Heart left ventricle (tissue), 16 donors: ENCODE measurements around the gene DRAM1. TPM values are rescaled to one million over a fixed set of nuclear protein-coding genes. Genes with fewer than 3 reads are reported as not detected.
A peak's percentile ranks its signal among the peaks of the same experiment; 100 is the strongest.

Experiments
- ATAC-seq, 4 donors: fragments of 200-7000 bp; cut with Tn5 transposase; one replicate each; pipeline ENCODE4 v1.9.1; 2020 to 2022; ENCODE audit warnings: moderate library complexity in 4 of 4, mild to moderate bottlenecking in 3 of 4, moderate number of reproducible peaks in 1 of 4
- DNase-seq, 5 donors: peaks; one replicate each; pipeline ENCODE4 v3.0.0-alpha.2; 2020
- H3K27ac ChIP-seq, 12 donors: fragments of 200-600 bp; sonication (generic) in 4 of 12; one replicate each; pipeline versions ENCODE4 v1.5.0 to v1.8.0; 2016 to 2022; ENCODE audit warnings: mild to moderate bottlenecking in 2 of 12
- H3K27me3 ChIP-seq, 9 donors: fragments of 200-600 bp; sonication (generic) in 2 of 9; one replicate each; pipeline versions ENCODE4 v1.5.1 to v1.8.0; 2016 to 2022; ENCODE audit warnings: mild to moderate bottlenecking in 3 of 9
- H3K36me3 ChIP-seq, 9 donors: fragments of 200-600 bp; sonication (generic) in 2 of 9; one replicate each; pipeline versions ENCODE4 v1.5.0 to v1.8.0; 2018 to 2022; ENCODE audit warnings: mild to moderate bottlenecking in 2 of 9
- H3K4me1 ChIP-seq, 12 donors: fragments of 200-600 bp; sonication (generic) in 4 of 12; one replicate each; pipeline versions ENCODE4 v1.5.0 to v1.8.0; 2016 to 2022; ENCODE audit warnings: mild to moderate bottlenecking in 3 of 12
- H3K4me3 ChIP-seq, 12 donors: fragments of 200-600 bp; sonication (generic) in 4 of 12; one replicate each; pipeline versions ENCODE4 v1.5.0 to v1.8.0; 2017 to 2022; ENCODE audit warnings: mild to moderate bottlenecking in 9 of 12, moderate library complexity in 4 of 12
- H3K9me3 ChIP-seq, 12 donors: fragments of 200-600 bp; sonication (generic) in 4 of 12; one replicate each; pipeline versions ENCODE4 v1.5.0 to v1.8.0; 2016 to 2022; ENCODE audit warnings: mild to moderate bottlenecking in 1 of 12
- POLR2A ChIP-seq, 2 donors: fragments of 450-650 bp; IDR thresholded peaks; one replicate each; pipeline ENCODE4 v1.6.1; 2017; ENCODE audit warnings: antibody characterized with exemption in 2 of 2, mild to moderate bottlenecking in 2 of 2, moderate library complexity in 2 of 2
- WGBS, 4 donors: extraction: QIAGEN DNeasy Blood & Tissue Kit in 2 of 4; methylation state at CpG; one replicate each; pipeline versions ENCODE4 v1.1.5 to v1.1.7; 2013 to 2018; 5-methylcytosine and 5-hydroxymethylcytosine counted together
- intact Hi-C, 10 donors: fragments of 100-400 bp; cut with DNase I; formaldehyde crosslinking; loops; one replicate each; pipeline versions ENCODE4 v1.11.1 to v1.14.2; 2022
- polyA plus RNA-seq, 2 donors: library from polyadenylated mRNA; stranded (reverse); fragments of 200-250 nt; gene quantifications; one replicate each; pipeline ENCODE4 v1.2.3, GENCODE V29; 2013
- total RNA-seq, 9 donors: library from RNA; depleted of rRNA in 2 of 9; stranded (reverse); fragments of >200 nt in 2 of 9; fragmentation: NEBNext Ultra II Directional in 3 of 9; extraction: Animal tissue kit (Norgen Biotek cat#: 25700) in 3 of 9; gene quantifications; one replicate each; pipeline versions ENCODE4 v1.1.0 to v1.2.4, GENCODE V29; 2016 to 2023
- TF ChIP-seq, protein P1 (sequence below), 12 donors: fragments of 200-600 bp; sonication (generic) in 4 of 12; IDR thresholded peaks; one replicate each; pipeline versions ENCODE4 v1.5.0 to v1.8.0; 2018 to 2022; ENCODE audit warnings: antibody characterized with exemption in 12 of 12, mild to moderate bottlenecking in 5 of 12
- donor health status: ischemic (EF 13 %, LVEDD 7.1; RV severe dilation, severe dysfunction).
- donor health status: healthy with polysubstance abuse.
- donor health status: DM: no; HTN: yes; CAD: no.
- donor health status: DM: no; HTN: no; CAD: no.
- donor health status: ischemic (EF 25% LVEDD 6.9; RV normal size, moderate dysfunction).
- donor health status: ischemic (EF 25% LVEDD 5.7; RV mildly dilated, moderate dysfunction).
- donor health status: healthy.
- donor health status: DM: yes; HTN: yes; CAD: no.
- donor health status: ischemic (EF 35%, LVEDD 5.7; RV mildly dilated, moderate dysfunction).
- donor health status: nonischemic (EF 11% LVEDD 7.7; RV severe dilation, severe dysfunction).
- donor health status: DM: yes; HTN: yes; CAD: no.
- donor health status: PGD.
- donor health status: ischemic (EF 29% LVEDD 5.4; RV normal size, mild dysfunction).
- donor health status: nonischemic (EF 23%, LVEDD 6.1; RV moderate dilation, normal function).

The DRAM1 gene
- total and polyA plus RNA-seq, 11 donors = 2.9 to 40.7 (median 4.3) TPM

DNA sequence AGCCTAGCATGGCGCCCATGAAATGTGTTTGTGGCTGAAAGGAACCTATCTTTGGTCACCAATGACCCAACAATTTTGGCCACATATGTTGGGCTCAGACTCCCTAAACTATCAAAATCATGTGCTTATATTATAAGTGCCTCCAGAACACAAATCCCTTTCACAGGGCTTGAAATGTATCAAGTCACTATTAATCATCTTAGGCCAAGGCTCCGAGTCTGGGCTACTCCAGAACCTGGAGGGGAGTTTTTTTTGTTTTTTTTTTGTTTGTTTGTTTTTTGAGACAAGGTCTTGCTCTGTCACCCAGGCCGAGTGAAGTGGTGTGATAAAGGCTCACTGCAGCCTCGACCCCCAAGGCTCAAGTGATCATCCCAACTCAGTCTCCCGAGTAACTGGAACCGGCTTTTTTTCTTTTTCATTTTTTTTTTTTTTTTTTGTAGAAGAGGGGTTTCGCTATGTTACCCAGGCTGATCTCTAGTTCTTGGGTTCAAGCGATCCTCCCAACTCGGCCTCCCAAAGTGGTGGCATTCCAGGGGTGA is 989 bp upstream of the DRAM1 start:
- Histone ChIP-seq H3K27me3 (no peaks in the 10 kb centered on the region), H3K4me1 (peaks cover 0 to 62% (median 11%) of the 10 kb centered on the region in 12 donors), H3K27ac (peak overlapping the region; percentile 82 to 99 (median 96)), H3K36me3 (no peaks in the 10 kb centered on the region), H3K9me3 (no peaks in the 10 kb centered on the region), H3K4me3 (peak overlapping the region in 10 of 12 donors; percentile 70 to 95 (median 88))
- no peak for DNase-seq
- intact Hi-C loops = loop anchor here in 3 of 10 donors (2.0 to 5.0 kb wide), 3 partner anchors 44 to 186 kb away; partner anchors contain the start of genes GNPTAB (in 2 of the 3) and WASHC3 (in 1 of the 3)
- TF ChIP-seq POLR2A (IDR thresholded peaks at IDR 0.05) = no peak
- TF ChIP-seq, protein P1, sequence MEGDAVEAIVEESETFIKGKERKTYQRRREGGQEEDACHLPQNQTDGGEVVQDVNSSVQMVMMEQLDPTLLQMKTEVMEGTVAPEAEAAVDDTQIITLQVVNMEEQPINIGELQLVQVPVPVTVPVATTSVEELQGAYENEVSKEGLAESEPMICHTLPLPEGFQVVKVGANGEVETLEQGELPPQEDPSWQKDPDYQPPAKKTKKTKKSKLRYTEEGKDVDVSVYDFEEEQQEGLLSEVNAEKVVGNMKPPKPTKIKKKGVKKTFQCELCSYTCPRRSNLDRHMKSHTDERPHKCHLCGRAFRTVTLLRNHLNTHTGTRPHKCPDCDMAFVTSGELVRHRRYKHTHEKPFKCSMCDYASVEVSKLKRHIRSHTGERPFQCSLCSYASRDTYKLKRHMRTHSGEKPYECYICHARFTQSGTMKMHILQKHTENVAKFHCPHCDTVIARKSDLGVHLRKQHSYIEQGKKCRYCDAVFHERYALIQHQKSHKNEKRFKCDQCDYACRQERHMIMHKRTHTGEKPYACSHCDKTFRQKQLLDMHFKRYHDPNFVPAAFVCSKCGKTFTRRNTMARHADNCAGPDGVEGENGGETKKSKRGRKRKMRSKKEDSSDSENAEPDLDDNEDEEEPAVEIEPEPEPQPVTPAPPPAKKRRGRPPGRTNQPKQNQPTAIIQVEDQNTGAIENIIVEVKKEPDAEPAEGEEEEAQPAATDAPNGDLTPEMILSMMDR (IDR thresholded peaks at IDR 0.05) = no peak
- WGBS, 4 donors = 46 to 58% (median 53%) methylated on average over 9 of the region's 9 CpGs
- ATAC-seq = no peak

- TF ChIP-seq POLR2A (IDR thresholded peaks at IDR 0.05) = no peak
- Histone ChIP-seq H3K27ac (peak overlapping the region; percentile 82 to 99 (median 96)), H3K4me3 (peak overlapping the region; percentile 60 to 95 (median 86)), H3K27me3 (no peaks in the 10 kb centered on the region), H3K4me1 (peaks cover 0 to 66% (median 11%) of the 10 kb centered on the region in 12 donors), H3K9me3 (no peaks in the 10 kb centered on the region), H3K36me3 (peaks cover 0 to 4% (median 0%) of the 10 kb centered on the region in 9 donors)
- intact Hi-C loops = loop anchor here in 3 of 10 donors (2.0 to 5.0 kb wide), 3 partner anchors 46 to 184 kb away; partner anchors contain the start of genes GNPTAB (in 2 of the 3) and WASHC3 (in 1 of the 3)
- DNase-seq = peak in 4 of 5 donors; percentile 17 to 34 (median 30)
- ATAC-seq = peak in 2 of 4 donors; percentile 8 to 28
- 1 to 2% (median 2%) methylated on average over 9 to 24 of the region's 24 CpGs for whole genome bisulfite sequencing, 4 donors
These were observed 444 bp downstream of the DRAM1 start for GRCh38 chr12:101877806-101878242.

- DNase-seq (no peak), ATAC-seq (no peak)
- TF ChIP-seq, protein P1 (IDR thresholded peaks at IDR 0.05) = no peak
- TF ChIP-seq POLR2A (IDR thresholded peaks at IDR 0.05) = no peak
- 17 to 32% (median 21%) methylated on average over 7 of the region's 7 CpGs for WGBS, 4 donors
- Histone ChIP-seq H3K27ac (peak overlapping the region in 11 of 12 donors; percentile 82 to 99 (median 97)), H3K4me1 (peaks cover 0 to 66% (median 11%) of the 10 kb centered on the region in 12 donors), H3K4me3 (peak overlapping the region; percentile 60 to 95 (median 86)), H3K36me3 (peaks cover 0 to 9% (median 0%) of the 10 kb centered on the region in 9 donors), H3K9me3 (no peaks in the 10 kb centered on the region), H3K27me3 (no peaks in the 10 kb centered on the region)
- intact Hi-C loops = loop anchor here in 2 of 10 donors (5.0 kb wide), 2 partner anchors 46 to 184 kb away; partner anchors contain the start of genes GNPTAB (in 1 of the 2) and WASHC3 (in 1 of the 2)
These were observed 952 bp downstream of the DRAM1 start for GRCh38 chr12:101878243-101878821.

DNA sequence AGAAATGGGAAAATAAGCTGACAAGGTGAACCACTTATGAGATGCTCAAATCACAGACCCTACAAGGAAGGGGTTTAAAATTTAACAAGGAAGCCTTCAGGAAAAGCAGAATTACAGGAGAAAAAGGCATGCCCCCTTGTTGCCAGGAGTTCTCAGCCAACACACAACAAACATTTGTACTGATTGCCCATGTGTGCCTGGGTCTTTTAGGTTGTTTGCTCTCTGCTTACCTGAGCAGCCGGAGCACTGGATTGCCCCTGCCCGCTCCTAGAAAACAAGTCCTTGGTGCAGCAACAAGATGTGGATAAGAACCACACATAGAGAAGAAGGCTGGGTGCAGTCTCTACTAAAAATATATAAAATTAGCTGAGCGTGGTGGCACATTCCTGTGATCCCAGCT is 3.4 kb downstream of the DRAM1 start:
- H3K27me3 ChIP-seq = no peaks in the 10 kb centered on the region
- intact Hi-C loops = no loop called here

More for the DNA sequence above, 3.4 kb downstream of the DRAM1 start:
- H3K9me3 ChIP-seq = no peaks in the 10 kb centered on the region
- peak overlapping the region in 1 of 12 donors; percentile 91 for H3K4me3 ChIP-seq
- H3K4me1 ChIP-seq = peaks cover 0 to 57% (median 6%) of the 10 kb centered on the region in 12 donors
- ATAC-seq (no peak), DNase-seq (no peak)
- TF ChIP-seq POLR2A (IDR thresholded peaks at IDR 0.05) = no peak
- TF ChIP-seq, protein P1 (IDR thresholded peaks at IDR 0.05) = no peak
- H3K27ac ChIP-seq = peak overlapping the region in 1 of 12 donors; percentile 15
- H3K36me3 ChIP-seq = peaks cover 0 to 9% (median 0%) of the 10 kb centered on the region in 9 donors
- WGBS, 4 donors = 95 to 98% (median 98%) methylated on average over 3 of the region's 3 CpGs
